COLO668 (cell line): Measurements from ENCODE around the gene ERG.

Experiments
- DNase-seq: peaks from one replicate; lab custom pipeline; 2025; ENCODE audit not compliant: unreplicated experiment; lab: John Stamatoyannopoulos, UW

The ERG gene

DNA sequence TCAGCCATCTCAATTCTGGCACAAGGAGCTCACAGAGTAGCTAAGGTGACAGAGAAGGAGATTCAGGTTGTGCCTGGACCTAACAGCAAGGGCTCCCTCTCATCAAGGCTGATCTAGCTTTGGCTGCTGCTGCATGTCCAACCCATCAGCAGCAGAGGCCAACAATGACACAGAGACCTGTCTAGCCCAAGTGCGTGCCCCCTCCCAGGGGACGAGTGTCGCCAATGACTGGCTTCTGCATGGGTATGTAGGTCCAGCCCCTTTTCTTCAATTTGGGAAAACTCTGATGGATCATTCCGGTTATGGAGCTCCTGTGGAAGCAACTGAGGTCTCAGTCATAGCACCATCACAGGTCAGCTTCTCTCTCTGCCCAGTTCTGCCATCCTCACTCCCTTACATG, 158.1 kb downstream of the ERG start:
- DNase-seq: no peak

DNA sequence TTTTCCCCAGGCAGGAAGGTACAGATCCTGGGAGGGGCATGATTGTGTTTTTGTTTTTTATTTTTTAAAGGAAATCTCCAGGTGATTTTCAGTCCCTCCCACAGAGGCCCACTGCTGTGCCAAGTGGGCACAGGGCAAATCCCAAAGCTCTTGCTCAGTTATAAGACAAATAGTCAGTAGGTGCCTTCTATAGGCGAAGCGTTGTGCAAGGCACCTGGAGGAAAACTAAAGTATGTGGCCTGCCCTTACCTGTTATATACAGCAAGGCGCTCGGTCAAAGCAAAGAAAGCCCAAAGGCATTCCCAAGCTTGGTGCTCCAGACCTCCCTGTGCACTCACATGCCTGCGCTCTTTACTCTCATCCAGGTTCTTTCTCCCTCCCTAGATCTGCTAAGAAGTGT, 160.5 kb downstream of the ERG start:
- DNase-seq: no peak

DNA sequence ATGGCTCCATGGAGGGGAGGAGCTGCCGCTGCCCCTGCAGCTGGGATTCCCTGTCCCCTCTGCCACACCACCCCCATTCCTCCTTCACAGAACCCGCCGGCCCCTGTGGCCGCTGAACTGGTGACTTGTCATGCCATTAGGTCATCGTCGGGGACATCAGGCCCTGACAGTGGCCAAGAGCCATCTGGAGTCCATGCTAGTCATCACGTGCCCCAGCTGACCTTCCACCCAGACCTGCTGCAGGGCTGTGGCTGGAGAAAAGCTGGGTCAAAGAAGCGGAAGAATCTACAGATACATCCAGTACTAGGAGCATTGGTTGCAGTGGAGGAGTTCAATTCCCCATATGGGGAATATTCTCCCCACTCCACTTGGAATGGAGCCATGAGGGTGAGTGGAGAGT, 163.4 kb downstream of the ERG start:
- no peak for DNase-seq

DNA sequence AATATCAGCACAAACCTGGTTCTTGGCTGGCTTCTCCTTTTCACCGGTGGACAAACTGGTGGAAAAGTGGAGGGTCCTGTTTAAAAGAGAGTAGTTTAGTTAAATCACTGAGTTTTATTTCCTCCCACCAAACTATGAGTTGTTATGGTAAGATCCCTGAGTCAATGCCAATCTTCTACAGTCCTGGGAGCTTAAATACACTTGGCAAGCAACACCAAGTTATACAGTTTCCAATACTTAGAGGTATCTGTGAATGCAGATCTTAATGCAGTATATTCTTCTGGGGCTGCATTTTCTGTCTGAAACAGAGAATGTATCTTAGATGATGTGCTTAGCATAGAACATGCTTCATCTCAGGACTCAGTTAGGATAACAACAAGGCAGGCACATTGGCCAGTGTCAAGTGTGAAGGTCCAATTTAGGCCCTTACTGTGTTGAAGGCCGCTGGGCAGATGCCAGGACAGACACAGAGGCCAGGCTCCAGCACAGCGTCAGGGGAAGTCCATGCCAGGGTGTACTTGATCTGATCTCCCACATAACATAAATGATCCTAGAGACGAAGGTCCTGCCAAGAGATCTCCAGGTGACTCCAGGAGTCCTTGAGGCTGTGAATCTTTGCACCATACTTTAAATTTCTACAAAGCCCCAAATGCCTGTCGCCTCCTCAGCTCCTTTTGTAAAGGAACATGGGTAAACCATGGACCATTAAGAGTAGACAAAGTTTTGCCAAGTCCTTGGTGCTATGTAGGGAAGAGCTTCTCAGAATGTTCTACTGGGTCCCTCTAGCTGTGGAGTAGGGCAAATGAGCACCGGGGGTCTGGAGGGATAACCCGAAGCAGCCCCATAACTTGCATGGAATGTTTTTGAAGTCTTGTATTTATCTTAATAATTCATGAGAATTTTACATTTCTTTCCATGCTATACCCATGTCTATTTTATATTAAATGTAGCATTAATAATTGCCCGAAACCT, 164.7 kb downstream of the ERG start:
- no peak for DNase-seq

DNA sequence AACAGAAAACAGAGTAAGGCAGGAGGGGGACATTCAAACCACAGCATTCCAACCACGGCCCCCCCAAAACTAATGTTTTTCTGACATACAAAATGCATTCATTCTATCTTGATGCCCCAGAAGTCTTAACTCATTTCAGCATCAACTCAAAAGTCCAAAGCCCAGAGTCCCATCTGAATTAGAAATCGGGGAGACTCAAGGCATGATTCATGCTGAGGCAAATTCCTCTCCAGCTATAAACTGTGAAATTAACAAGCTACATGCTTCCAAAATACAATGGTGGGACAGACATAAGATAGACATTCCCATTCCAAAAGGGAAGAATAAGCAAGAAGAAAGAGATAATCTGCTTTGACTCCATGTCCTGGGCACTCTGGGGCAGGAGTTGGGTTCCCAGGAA, 167.6 kb downstream of the ERG start:
- no peak for DNase-seq
